ENCODE results near the gene NCK1.

The NCK1 gene

DNA sequence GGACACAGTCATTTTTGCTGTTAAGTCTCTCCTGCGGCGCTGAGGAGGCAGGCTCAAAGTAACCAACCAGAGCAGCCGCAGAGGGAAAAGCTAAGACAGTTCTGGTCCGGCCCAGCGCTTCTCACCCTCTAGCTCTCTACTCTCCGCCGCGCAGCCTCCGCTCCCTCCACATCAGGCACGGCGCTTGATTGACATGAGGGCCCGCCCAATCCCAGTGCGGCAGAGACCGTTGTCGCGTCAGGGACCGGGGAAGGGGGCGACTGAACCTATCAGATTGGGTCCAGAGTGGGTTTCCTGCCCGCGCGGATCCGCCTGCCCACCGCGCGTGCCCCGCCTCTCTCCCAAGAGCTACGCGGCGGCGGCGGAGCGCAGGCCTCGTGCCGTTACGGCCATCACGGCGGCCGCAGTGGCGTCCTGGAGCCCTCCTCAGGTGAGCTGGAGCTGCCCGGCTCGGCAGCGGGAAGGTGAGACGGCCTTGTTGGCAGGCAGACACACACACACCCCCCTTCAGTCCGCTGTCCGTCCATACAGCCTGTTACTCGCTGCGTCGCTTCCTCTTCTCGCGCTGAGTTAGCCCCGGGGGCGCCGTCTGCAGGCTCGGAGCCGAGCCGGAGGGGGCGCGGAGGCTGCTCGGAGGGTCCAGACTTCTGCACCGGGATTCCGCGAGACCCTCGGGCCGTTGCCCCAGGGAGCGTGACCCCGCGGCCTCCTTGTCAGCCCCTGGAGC is at the start of gene NCK1:
Gene NCK1, plus strand, starts transcription at position 319 of the 727 bp plus-strand sequence. CDS start 65,794 bp downstream, outside the sequence.
- H3K4me3 Mint-ChIP-seq = peak within 1 kb of the TSS; percentile 89
- H3K4me1 Mint-ChIP-seq = peaks cover 58% of the 10 kb centered on the region
- no peaks in the 10 kb centered on the region for H3K9me3 Mint-ChIP-seq
- DNase-seq (ENCODE audit: low spot score in 2 of 2) = peak; percentile 96 to 98
- no peaks in the 10 kb centered on the region for H3K27me3 Mint-ChIP-seq
- H3K36me3 Mint-ChIP-seq (ENCODE audit: insufficient read depth) = peaks cover 29% of the 10 kb centered on the region
- peak; percentile 96 for ATAC-seq (replicated peaks; ENCODE audit: extremely low read depth, poor library complexity, severe bottlenecking)
- H3K27ac Mint-ChIP-seq (ENCODE audit: low read depth) = peak within 1 kb of the TSS; percentile 88

DNA sequence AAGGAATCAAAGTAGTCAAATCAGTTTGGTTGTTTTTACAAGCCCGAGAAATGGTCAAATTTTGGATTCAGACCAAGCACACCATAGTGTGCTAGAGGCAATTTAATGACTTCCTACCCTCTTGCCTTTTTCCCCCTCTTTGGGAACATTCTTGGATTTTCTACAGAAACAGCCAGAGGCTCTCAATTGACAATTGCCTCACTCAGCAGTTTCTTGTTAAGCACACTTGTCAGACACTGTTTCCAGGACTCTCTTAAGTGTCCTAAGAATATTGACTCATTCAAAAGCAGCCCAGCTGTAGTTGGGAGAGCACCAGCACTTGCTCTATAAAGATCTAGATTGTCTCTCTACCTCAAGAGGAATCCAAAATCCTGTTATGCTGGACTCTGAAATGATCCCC is 44.6 kb upstream of the NCK1 start:
- Mint-ChIP-seq H3K36me3 (ENCODE audit: insufficient read depth) (peaks cover 5% of the 10 kb centered on the region), H3K4me3 (peak overlapping the region; percentile 88), H3K27me3 (peaks cover 26% of the 10 kb centered on the region), H3K9me3 (peaks cover under 1% of the 10 kb centered on the region), H3K4me1 (peaks cover 22% of the 10 kb centered on the region), H3K27ac (ENCODE audit: low read depth) (no peak overlapping the region)
- ATAC-seq (replicated peaks; ENCODE audit: extremely low read depth, poor library complexity, severe bottlenecking) (no peak), DNase-seq (ENCODE audit: low spot score in 2 of 2) (no peak)

DNA sequence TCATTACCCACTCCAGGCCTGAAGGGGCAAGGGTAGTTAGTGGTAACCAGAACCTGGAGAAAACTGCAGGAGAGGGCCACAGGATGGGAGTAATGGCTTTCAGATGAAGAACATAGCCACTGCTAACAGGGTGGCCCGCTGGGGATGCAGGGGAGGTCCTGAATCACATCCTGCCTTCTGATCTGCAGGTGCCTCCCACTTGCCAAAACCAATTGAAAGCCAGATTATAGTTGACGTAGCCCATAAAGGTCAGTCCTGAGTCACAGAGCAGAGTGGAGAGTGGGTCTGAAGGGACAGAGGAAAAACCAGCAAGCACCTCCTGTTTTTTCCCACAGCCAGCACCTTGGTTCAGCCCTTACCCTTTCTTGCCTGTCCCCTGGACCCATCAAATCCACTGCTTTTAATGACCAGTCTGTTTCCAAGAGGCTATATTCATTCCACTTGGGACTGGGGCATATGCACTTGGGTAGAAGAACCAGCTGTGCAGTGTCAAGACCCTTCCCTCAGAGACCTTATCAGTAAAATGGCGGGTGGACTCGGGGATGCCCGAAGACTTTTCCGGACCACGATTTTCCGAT is 43.7 kb upstream of the NCK1 start:
- Mint-ChIP-seq H3K27ac (ENCODE audit: low read depth) (peak overlapping the region; percentile 59), H3K27me3 (peaks cover 26% of the 10 kb centered on the region), H3K4me3 (peak overlapping the region; percentile 88), H3K9me3 (peaks cover 6% of the 10 kb centered on the region), H3K36me3 (ENCODE audit: insufficient read depth) (peaks cover 5% of the 10 kb centered on the region), H3K4me1 (peaks cover 28% of the 10 kb centered on the region)
- ATAC-seq (replicated peaks; ENCODE audit: extremely low read depth, poor library complexity, severe bottlenecking) (peak; percentile 78), DNase-seq (ENCODE audit: low spot score in 2 of 2) (peak in 1 of 2 donors; percentile 9)

DNA sequence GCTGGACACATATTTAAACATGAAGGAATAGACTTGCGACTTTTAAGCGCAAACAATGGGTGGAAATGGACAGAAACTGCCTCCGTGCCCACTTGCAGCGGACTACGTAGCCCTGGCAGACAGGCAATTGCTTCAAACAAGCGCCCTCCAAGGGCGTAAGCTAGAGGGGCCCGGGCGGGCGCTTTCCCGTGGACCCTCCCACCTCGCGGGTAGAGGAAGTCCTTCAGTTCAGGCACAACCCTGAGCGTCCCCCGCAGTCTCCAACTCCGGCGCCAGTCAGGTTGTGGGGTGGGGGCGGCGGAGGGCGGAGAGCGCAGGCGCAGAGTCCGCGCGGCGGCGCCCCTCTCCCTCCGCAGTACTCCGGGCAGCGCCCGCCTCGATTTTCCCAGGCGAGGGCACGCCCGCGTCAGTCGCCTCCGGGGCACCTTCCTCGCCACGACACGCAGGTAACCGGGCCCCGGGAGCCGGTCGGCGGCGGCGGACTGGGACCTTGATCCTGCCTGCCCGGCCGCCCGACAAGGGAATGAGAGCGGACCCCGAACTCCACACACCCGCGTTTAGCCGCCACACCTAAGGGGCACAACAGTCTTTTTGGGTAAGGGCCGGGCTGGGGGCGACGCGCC is 43.1 kb upstream of the NCK1 start, which contains the start of gene SLC35G2:
Gene SLC35G2, plus strand, starts transcription at position 358 of the 623 bp plus-strand sequence. CDS start 35,335 bp downstream, outside the sequence.
- peak; percentile 18 to 19 for DNase-seq (ENCODE audit: low spot score in 2 of 2)
- Mint-ChIP-seq H3K27me3 (peaks cover 26% of the 10 kb centered on the region), H3K4me1 (peaks cover 28% of the 10 kb centered on the region), H3K9me3 (peaks cover 6% of the 10 kb centered on the region), H3K36me3 (ENCODE audit: insufficient read depth) (peaks cover 5% of the 10 kb centered on the region), H3K27ac (ENCODE audit: low read depth) (peak within 1 kb of the TSS; percentile 59), H3K4me3 (peak within 1 kb of the TSS; percentile 88)
- peak; percentile 72 for ATAC-seq (replicated peaks; ENCODE audit: extremely low read depth, poor library complexity, severe bottlenecking)

DNA sequence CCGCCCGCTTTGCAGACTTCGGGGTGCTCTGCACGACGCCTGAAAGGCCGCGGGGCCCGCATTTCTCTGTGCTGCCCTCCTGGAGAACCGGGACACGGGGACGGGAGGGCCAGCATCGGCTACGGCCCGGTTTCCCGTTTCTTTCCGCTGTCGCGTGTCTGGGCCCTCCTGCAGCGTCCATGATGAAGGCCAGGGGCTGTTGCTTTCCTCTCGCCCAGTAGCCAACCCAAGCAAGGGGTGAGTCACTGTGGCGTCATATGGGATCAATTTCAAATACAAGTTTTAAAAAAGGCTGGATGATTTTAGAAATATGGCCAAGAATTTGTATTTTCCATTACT is 42.6 kb upstream of the NCK1 start:
- DNase-seq (ENCODE audit: low spot score in 2 of 2) (no peak), ATAC-seq (replicated peaks; ENCODE audit: extremely low read depth, poor library complexity, severe bottlenecking) (no peak)
- Mint-ChIP-seq H3K4me1 (peaks cover 28% of the 10 kb centered on the region), H3K36me3 (ENCODE audit: insufficient read depth) (peaks cover 5% of the 10 kb centered on the region), H3K27me3 (peaks cover 26% of the 10 kb centered on the region), H3K27ac (ENCODE audit: low read depth) (peak overlapping the region; percentile 43), H3K4me3 (peak overlapping the region; percentile 88), H3K9me3 (peaks cover 6% of the 10 kb centered on the region)

DNA sequence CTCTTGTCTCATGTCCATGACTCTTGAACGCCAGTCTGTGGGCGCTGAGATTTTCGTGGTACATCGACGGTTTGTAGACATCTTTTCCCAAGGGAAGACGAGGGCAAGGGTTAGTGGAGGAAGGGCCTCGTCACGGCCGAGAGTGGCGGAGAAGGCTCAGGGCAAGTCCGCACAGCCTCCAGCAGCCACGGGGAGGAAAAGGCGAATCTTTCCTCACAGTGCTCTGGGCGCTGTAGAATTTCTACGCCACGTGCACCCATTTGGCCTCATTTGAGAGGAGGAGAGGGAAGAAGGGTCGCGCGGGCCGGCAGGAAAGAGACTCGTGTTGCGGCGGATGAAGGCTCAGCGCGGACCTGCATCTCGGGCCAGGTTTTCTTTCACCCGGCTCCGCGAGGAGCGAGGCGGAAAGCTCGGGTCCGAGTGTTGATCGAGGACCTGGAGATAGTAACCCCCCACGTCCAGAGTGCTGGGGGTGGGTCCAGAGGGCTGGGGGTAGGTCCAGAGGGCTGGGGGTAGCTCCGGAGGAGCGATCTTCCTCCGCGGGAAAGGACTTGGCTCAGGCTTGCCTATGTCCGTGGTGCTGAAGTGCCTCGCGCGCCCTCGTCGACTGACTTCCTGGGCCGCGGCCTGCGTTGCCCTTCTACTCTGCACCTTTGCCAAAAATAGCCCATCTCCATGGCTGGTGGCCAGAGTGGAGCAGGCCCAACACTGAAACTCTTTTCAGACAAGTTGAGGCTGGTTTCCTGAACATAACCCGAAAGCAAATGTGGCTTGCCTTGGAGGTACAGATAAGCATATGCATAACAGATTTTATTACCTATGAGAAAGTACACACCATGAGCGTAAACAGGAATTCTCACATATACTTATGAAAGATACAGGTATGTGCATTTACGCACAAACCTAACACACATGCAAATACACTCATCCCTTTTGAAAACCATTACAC is 42.0 kb upstream of the NCK1 start:
- ATAC-seq (replicated peaks; ENCODE audit: extremely low read depth, poor library complexity, severe bottlenecking) = no peak
- peaks cover 6% of the 10 kb centered on the region for H3K9me3 Mint-ChIP-seq
- peaks cover 26% of the 10 kb centered on the region for H3K27me3 Mint-ChIP-seq
- DNase-seq (ENCODE audit: low spot score in 2 of 2) = peak in 1 of 2 donors; percentile 10
- peaks cover 28% of the 10 kb centered on the region for H3K4me1 Mint-ChIP-seq
- H3K36me3 Mint-ChIP-seq (ENCODE audit: insufficient read depth) = peaks cover 5% of the 10 kb centered on the region
- H3K27ac Mint-ChIP-seq (ENCODE audit: low read depth) = peak overlapping the region; percentile 43
- peak overlapping the region; percentile 88 for H3K4me3 Mint-ChIP-seq

DNA sequence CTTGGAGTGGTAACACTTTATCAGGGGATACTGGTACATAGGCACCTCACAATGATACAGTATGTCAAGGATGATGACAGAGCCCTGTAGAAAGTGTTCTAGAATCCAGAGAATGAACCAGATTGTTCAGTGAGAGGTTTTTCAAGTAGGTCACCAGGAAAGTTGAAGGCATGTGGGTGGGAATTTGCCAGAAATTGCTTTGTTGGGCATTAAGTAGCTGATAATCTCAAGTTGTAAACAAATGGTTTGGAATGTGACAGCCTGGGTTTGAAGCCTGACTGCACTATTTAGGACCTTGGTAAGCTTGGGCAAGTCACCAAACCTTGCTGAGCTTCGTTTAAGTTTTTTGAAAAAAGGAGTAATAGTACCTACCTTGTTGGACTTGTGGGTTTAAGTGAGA is 30.5 kb upstream of the NCK1 start:
- Mint-ChIP-seq H3K9me3 (no peaks in the 10 kb centered on the region), H3K36me3 (ENCODE audit: insufficient read depth) (no peaks in the 10 kb centered on the region), H3K27me3 (no peaks in the 10 kb centered on the region), H3K4me3 (no peak overlapping the region), H3K27ac (ENCODE audit: low read depth) (no peak overlapping the region), H3K4me1 (peaks cover 12% of the 10 kb centered on the region)
- DNase-seq (ENCODE audit: low spot score in 2 of 2) (no peak), ATAC-seq (replicated peaks; ENCODE audit: extremely low read depth, poor library complexity, severe bottlenecking) (no peak)

DNA sequence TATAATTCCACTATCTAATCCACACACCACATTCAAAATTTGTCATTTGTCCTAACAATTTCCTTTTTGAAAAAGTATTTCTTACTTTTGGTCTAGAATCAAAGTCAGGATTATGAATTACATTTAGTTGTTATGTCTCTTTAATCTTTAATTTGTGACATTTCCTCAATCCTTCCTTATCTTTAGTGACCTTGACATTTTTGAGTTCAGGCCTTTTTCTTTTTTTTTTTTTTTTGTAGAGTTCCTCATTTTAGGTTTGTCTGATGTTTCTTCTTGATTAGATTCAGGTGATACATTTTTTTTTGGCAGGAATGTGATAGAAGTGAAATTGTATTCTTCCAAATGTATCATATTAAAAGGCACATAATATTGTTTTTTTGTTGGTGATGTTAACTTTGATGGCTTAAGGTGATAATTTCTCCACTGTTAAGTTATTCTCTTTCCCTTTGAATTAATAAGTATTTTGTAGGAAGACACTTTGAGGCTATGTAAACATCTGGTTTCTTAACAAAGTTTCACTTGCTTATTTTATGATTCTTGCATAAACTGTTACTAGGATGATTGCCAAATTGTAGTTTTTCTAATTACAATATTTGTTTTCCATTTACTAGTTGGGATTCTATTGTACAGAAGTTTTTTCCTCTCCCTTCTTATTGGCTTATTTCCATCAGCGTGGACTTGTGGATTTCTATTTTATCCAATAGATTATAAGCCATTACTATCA is 26.8 kb upstream of the NCK1 start:
- no peak for ATAC-seq (replicated peaks; ENCODE audit: extremely low read depth, poor library complexity, severe bottlenecking)
- Mint-ChIP-seq H3K27me3 (no peaks in the 10 kb centered on the region), H3K36me3 (ENCODE audit: insufficient read depth) (no peaks in the 10 kb centered on the region), H3K4me3 (no peak overlapping the region), H3K9me3 (no peaks in the 10 kb centered on the region), H3K27ac (ENCODE audit: low read depth) (no peak overlapping the region), H3K4me1 (peaks cover 6% of the 10 kb centered on the region)
- no peak for DNase-seq (ENCODE audit: low spot score in 2 of 2)

DNA sequence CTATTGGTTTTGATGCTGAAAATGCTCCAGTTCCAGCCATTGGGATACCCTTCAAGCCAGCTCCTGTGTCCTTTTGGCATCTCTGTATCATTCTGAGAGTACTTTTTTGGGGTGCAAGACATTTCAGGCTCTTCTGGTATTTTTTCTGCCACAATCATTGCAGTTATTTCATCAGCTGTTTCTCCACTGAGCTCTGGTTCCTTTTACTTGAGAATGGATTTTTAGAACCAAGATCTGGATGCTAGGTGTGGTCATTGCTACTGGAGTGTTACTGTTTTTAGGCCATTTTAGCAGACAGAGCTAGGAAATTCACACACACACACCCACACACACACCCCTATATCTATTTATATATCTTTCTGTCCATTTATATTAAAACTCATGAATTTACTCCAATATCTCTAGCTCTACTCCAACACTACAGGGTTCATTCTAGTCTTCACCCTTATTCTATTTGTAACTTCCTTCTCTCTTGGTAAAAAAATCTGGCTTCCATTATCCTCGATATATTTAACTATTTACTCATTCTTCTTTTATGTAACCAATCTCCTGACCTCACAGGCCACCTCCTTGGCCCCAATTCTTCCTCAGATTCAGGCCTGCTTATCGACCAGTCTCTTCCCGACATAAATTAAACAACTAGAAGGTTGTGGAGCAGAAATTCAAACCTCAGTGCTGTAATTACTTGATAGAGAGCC is 26.0 kb upstream of the NCK1 start:
- Mint-ChIP-seq H3K4me1 (no peaks in the 10 kb centered on the region), H3K27ac (ENCODE audit: low read depth) (no peak overlapping the region)

DNA sequence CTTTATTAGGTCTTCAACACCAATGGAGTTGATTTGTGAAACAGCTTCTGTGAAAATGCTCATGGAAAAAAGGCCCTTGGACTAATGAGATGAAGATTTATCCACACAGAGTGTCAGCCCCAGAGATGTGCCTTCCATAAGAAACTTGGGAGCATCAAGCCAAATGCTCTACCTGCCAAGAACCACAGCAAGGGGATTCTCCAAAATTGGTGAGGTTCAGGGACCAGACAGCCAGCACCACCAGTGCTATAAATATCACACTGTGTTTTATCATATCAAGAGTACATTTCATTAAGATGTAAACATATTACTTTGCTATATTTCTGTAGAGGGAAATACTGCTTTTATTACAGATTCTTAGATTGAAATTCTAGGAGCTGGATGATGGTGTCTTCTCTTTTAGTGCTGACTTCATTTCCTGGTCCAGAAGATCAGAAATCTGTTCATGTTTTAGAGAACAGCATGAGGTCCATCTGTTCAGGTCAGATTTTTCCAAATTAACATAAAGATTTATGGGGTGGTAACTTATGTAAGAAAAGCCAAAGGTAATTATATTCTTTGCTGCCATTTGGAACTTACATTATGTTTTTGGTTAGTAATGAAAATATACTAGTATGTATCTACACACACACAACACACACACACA is 25.4 kb upstream of the NCK1 start:
- H3K27me3 Mint-ChIP-seq = no peaks in the 10 kb centered on the region
- ATAC-seq (replicated peaks; ENCODE audit: extremely low read depth, poor library complexity, severe bottlenecking) = no peak

More for the DNA sequence above, 26.0 kb upstream of the NCK1 start:
- H3K36me3 Mint-ChIP-seq (ENCODE audit: insufficient read depth) = no peaks in the 10 kb centered on the region
- no peaks in the 10 kb centered on the region for H3K9me3 Mint-ChIP-seq
- ATAC-seq (replicated peaks; ENCODE audit: extremely low read depth, poor library complexity, severe bottlenecking) = no peak
- DNase-seq (ENCODE audit: low spot score in 2 of 2) = no peak
- no peaks in the 10 kb centered on the region for H3K27me3 Mint-ChIP-seq
- no peak overlapping the region for H3K4me3 Mint-ChIP-seq

More for the DNA sequence above, 25.4 kb upstream of the NCK1 start:
- Mint-ChIP-seq H3K27ac (ENCODE audit: low read depth) (no peak overlapping the region), H3K4me1 (no peaks in the 10 kb centered on the region), H3K9me3 (no peaks in the 10 kb centered on the region), H3K4me3 (no peak overlapping the region), H3K36me3 (ENCODE audit: insufficient read depth) (no peaks in the 10 kb centered on the region)
- no peak for DNase-seq (ENCODE audit: low spot score in 2 of 2)
